ENCODE data around the gene EXOC6B.
"Not testable (repeated sequence)": the region's sequence is repeated elsewhere in the genome, so short reads cannot be mapped to it uniquely, and the experiment has no call there.

Gene EXOC6B

GRCh38 chr2:72538486-72538885 is 287.3 kb downstream of the EXOC6B start:
- peak overlapping the region in 1 of 3 experiments; percentile 24 for H3K27ac Mint-ChIP-seq
- no peaks in the 10 kb centered on the region for H3K27me3 Mint-ChIP-seq (ENCODE audit: low read depth)
- H3K9me3 Mint-ChIP-seq = no peaks in the 10 kb centered on the region
- no peaks in the 10 kb centered on the region for H3K4me1 Mint-ChIP-seq
- no peak for TF ChIP-seq CTCF (IDR thresholded peaks at IDR 0.05; ENCODE audit: unreplicated experiment in 3 of 3)
- H3K36me3 Mint-ChIP-seq (ENCODE audit: low read depth) = peaks cover 10% of the 10 kb centered on the region
- no peak overlapping the region for H3K4me3 Mint-ChIP-seq

DNA sequence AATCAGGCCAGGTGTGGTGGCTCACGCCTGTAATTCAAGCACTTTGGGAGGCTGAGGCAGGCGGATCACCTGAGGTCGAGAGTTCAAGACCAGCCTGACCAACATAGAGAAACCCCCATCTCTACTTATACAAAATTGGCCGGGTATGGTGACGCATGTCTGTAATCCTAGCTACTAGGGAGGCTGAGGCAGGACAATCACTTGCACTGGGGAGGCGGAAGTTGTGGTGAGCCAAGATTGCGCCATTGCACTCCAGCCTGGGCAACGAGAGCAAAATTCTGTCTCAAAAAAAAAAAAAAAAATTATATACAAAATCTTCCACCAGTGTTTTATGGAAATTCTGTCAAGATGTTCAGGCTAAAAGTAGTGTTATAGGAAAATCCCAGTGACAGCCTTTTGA is 290.2 kb downstream of the EXOC6B start:
- not testable (repeated sequence) for H3K27ac Mint-ChIP-seq; H3K27me3 Mint-ChIP-seq (ENCODE audit: low read depth); H3K4me3 Mint-ChIP-seq; H3K36me3 Mint-ChIP-seq (ENCODE audit: low read depth); H3K4me1 Mint-ChIP-seq; H3K9me3 Mint-ChIP-seq

GRCh38 chr2:72533765-72534164 is 292.1 kb downstream of the EXOC6B start:
- Mint-ChIP-seq H3K27ac (no peak overlapping the region), H3K9me3 (no peaks in the 10 kb centered on the region), H3K4me3 (no peak overlapping the region), H3K36me3 (ENCODE audit: low read depth) (peaks cover 3% of the 10 kb centered on the region), H3K4me1 (no peaks in the 10 kb centered on the region), H3K27me3 (ENCODE audit: low read depth) (no peaks in the 10 kb centered on the region)
- no peak for TF ChIP-seq CTCF (IDR thresholded peaks at IDR 0.05; ENCODE audit: unreplicated experiment in 3 of 3)

- Mint-ChIP-seq H3K27ac (no peak overlapping the region), H3K27me3 (ENCODE audit: low read depth) (no peaks in the 10 kb centered on the region), H3K36me3 (ENCODE audit: low read depth) (no peaks in the 10 kb centered on the region), H3K9me3 (no peaks in the 10 kb centered on the region), H3K4me1 (no peaks in the 10 kb centered on the region), H3K4me3 (no peak overlapping the region)
- no peak for TF ChIP-seq CTCF (IDR thresholded peaks at IDR 0.05; ENCODE audit: unreplicated experiment in 3 of 3)
These were observed 298.4 kb downstream of the EXOC6B start for GRCh38 chr2:72527424-72527823.

DNA sequence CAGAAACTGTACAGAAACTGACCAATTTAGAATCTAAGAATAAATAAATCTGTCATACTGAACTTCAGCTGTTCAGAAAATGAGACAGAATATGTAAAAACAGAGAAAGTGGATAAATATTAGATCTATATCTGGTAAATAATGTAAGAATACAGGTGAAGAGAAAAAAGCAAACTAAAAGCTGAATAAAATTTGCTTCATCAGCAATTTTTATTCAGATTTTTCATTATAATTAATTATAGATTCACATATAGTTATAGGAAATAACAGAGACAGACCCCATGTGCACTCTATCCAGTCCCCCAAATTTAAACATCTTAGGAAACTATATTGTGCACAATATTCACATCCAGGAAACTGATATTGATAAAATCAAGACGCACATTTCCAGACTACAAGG is 299.2 kb downstream of the EXOC6B start:
- Mint-ChIP-seq H3K4me1 (no peaks in the 10 kb centered on the region), H3K4me3 (no peak overlapping the region), H3K9me3 (no peaks in the 10 kb centered on the region), H3K27me3 (ENCODE audit: low read depth) (no peaks in the 10 kb centered on the region), H3K36me3 (ENCODE audit: low read depth) (no peaks in the 10 kb centered on the region), H3K27ac (no peak overlapping the region)
- TF ChIP-seq CTCF (IDR thresholded peaks at IDR 0.05; ENCODE audit: unreplicated experiment in 3 of 3) = no peak

DNA sequence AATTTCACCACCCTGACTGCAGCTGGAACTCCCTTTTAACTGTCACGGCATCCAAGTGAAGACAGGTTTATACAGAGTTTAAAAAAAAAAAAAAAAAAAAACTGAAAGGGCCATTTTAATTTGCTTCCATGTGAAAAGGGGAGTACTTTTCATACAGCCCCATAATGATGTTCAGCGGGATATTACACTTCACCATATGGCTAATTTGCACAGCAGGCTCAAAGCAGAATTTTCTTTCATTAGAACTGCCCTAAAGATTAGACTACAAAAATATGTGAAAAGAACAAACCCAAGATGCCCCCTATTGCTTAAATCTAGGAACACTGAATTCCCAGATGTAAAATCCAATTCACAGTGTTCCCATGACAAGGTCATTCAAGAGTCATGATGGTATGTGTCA is 301.8 kb downstream of the EXOC6B start:
- Mint-ChIP-seq H3K4me3 (no peak overlapping the region), H3K27ac (no peak overlapping the region), H3K27me3 (ENCODE audit: low read depth) (no peaks in the 10 kb centered on the region), H3K36me3 (ENCODE audit: low read depth) (no peaks in the 10 kb centered on the region), H3K4me1 (no peaks in the 10 kb centered on the region), H3K9me3 (no peaks in the 10 kb centered on the region)
- no peak for TF ChIP-seq CTCF (IDR thresholded peaks at IDR 0.05; ENCODE audit: unreplicated experiment in 3 of 3)

DNA sequence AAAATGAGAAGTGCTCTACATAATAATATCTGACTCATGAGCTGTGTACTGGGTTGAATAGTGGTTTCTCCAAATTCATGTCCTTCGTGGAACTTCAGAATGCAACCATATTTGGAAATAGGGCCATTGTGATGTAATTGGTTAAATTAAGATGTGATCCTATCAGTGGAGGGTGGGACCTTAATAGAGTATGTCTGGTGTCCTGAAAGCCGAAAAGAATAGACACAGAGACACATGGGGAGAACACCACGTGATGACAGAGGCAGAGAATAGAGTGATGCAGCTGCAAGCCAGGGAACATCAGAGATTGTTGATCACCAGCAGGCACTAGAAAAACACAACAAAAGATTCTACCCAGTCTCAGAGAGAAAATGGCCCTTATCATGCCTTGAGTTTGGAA is 310.1 kb downstream of the EXOC6B start:
- Mint-ChIP-seq H3K4me1 (no peaks in the 10 kb centered on the region), H3K9me3 (no peaks in the 10 kb centered on the region), H3K36me3 (ENCODE audit: low read depth) (no peaks in the 10 kb centered on the region), H3K27me3 (ENCODE audit: low read depth) (no peaks in the 10 kb centered on the region), H3K4me3 (no peak overlapping the region), H3K27ac (no peak overlapping the region)
- no peak for TF ChIP-seq CTCF (IDR thresholded peaks at IDR 0.05; ENCODE audit: unreplicated experiment in 3 of 3)
